WTC11 (cell line): ENCODE data around the gene HDLBP.

ENCODE experiments used
- NFATC4 ChIP-seq: fragments of 250-450 bp; sonication (Bioruptor Pico); IDR thresholded peaks from 2 replicates; pipeline ENCODE4 v1.9.0; 2021; ENCODE audit warnings: mild to moderate bottlenecking
- SMAD3 ChIP-seq: sonication (generic); formaldehyde crosslinking; IDR thresholded peaks from 2 replicates; pipeline ENCODE4 v1.8.0; 2022; ENCODE audit warnings: missing genetic modification reagents, mild to moderate bottlenecking, borderline replicate concordance
- TEAD4 ChIP-seq: sonication (generic); formaldehyde crosslinking; IDR thresholded peaks from 2 replicates; pipeline ENCODE4 v1.8.0; 2022; ENCODE audit warnings: mild to moderate bottlenecking, missing genetic modification reagents
- TF ChIP-seq, protein P1 (sequence below): fragments of 200-600 bp; IDR thresholded peaks from 2 replicates; pipeline ENCODE4 v1.8.0; 2022; ENCODE audit warnings: antibody characterized with exemption
- TF ChIP-seq, protein P2 (sequence below): sonication (generic); formaldehyde crosslinking; IDR thresholded peaks from 2 replicates; pipeline ENCODE4 v1.8.1; 2023; ENCODE audit warnings: mild to moderate bottlenecking, missing genetic modification reagents, moderate library complexity
- TF ChIP-seq, protein P3 (sequence below): sonication (generic); formaldehyde crosslinking; IDR thresholded peaks from 2 replicates; pipeline ENCODE4 v1.8.0; 2022; ENCODE audit warnings: mild to moderate bottlenecking, missing genetic modification reagents

DNA sequence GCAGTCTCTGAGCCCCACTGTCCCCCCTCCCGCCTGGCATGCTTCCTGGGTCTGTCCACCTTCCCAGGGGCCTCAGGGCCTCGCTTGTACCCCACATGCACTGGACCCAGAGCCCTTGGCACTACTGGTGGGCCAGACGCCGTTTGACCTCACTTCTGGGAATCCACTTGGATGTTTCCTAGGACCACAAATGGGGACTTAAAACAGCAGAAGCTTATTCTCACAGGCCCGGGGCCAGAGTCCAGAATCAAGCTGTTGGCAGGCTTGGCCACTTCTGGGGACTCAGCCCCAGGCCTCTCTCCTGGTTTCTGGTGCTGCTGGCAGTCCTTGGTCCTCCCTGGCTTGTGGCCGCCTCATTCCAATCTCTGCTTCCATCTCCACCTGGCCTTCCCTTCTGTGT is 107.4 kb downstream of the HDLBP start:
- TF ChIP-seq TEAD4 (CRISPR knock-in tag) (no peak), NFATC4 (no peak), SMAD3 (CRISPR knock-in tag) (no peak)
- TF ChIP-seq, protein P1, sequence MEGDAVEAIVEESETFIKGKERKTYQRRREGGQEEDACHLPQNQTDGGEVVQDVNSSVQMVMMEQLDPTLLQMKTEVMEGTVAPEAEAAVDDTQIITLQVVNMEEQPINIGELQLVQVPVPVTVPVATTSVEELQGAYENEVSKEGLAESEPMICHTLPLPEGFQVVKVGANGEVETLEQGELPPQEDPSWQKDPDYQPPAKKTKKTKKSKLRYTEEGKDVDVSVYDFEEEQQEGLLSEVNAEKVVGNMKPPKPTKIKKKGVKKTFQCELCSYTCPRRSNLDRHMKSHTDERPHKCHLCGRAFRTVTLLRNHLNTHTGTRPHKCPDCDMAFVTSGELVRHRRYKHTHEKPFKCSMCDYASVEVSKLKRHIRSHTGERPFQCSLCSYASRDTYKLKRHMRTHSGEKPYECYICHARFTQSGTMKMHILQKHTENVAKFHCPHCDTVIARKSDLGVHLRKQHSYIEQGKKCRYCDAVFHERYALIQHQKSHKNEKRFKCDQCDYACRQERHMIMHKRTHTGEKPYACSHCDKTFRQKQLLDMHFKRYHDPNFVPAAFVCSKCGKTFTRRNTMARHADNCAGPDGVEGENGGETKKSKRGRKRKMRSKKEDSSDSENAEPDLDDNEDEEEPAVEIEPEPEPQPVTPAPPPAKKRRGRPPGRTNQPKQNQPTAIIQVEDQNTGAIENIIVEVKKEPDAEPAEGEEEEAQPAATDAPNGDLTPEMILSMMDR = no peak
- TF ChIP-seq, protein P2, sequence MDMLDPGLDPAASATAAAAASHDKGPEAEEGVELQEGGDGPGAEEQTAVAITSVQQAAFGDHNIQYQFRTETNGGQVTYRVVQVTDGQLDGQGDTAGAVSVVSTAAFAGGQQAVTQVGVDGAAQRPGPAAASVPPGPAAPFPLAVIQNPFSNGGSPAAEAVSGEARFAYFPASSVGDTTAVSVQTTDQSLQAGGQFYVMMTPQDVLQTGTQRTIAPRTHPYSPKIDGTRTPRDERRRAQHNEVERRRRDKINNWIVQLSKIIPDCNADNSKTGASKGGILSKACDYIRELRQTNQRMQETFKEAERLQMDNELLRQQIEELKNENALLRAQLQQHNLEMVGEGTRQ (CRISPR knock-in tag) = no peak
- TF ChIP-seq, protein P3, sequence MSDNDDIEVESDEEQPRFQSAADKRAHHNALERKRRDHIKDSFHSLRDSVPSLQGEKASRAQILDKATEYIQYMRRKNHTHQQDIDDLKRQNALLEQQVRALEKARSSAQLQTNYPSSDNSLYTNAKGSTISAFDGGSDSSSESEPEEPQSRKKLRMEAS (CRISPR knock-in tag) = no peak
